HG02981 (cell line): ENCODE results near the gene CFAP54.
A peak's percentile ranks its signal among the peaks of the same experiment; 100 is the strongest.
"Not testable (repeated sequence)": the region's sequence is repeated elsewhere in the genome, so short reads cannot be mapped to it uniquely, and the experiment has no call there.

ENCODE experiments used
- ATAC-seq: cut with Tn5 transposase; IDR thresholded peaks from one replicate; pipeline ENCODE4 v1.9.1; 2021; ENCODE audit warnings: mild to moderate bottlenecking, moderate library complexity; ENCODE audit not compliant: unreplicated experiment

The CFAP54 gene

DNA sequence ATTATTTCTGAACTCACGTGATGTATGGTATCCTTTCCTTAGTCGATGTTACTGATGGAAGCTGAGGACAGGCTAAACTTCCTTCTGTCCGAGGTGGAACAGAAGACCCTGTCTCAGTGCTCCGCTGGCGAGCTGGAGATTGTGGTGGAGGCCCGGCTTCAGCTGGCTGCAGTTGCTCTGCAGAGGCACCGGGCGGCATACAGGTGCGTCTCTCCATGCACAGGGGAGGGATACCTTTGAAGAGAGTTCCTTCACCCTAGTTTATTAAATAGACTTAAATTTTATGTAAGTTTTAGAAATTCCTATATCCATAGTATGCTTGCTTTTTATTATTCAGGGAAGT, 231.0 kb downstream of the CFAP54 start:
- peak; percentile 46 for ATAC-seq

GRCh38 chr12:96729466-96729865, 240.1 kb downstream of the CFAP54 start:
- ATAC-seq: not testable (repeated sequence)

DNA sequence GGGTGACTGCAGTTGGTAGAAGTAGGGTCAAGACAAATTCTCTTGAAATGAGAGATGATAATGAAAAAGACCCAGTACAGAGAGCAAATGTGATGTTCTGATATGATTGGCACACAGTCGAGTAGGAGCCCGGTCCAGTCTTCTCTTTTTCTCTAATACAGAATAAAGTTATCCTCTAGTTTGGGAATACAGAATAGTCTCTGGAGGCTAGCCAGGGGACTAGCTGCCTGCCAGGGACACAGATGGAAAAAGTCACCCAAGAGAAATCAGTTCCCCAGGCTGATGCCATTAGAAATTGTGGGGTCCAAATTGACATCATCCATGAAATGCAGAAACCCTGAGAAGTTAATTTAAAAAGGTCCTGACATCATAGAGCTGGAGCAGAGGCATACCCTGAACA, 240.5 kb downstream of the CFAP54 start:
- ATAC-seq: no peak

- ATAC-seq: no peak
These were observed 254.2 kb downstream of the CFAP54 start for GRCh38 chr12:96743606-96744005.

DNA sequence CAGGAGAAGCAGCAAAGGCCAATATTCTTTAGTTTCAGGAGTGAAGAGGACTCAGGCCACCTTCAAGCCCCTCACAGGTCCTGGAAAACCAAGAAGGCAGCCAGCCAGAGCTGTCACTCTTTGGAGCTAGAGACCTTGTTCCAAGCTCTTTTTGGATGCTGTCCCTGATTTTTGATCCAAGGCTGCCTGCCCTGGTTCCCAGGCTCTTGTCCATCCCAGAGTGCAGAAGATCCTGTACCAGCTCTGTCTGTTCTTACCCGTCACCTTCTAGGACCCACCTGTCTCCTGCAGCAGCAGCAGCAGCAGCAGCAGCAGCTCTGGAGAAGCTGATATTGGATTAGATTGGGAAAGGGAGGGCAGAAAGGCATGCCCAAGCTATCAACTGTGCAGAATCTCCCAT, 260.6 kb downstream of the CFAP54 start:
- no peak for ATAC-seq

GRCh38 chr12:96751626-96752025, 262.2 kb downstream of the CFAP54 start:
- ATAC-seq: no peak

DNA sequence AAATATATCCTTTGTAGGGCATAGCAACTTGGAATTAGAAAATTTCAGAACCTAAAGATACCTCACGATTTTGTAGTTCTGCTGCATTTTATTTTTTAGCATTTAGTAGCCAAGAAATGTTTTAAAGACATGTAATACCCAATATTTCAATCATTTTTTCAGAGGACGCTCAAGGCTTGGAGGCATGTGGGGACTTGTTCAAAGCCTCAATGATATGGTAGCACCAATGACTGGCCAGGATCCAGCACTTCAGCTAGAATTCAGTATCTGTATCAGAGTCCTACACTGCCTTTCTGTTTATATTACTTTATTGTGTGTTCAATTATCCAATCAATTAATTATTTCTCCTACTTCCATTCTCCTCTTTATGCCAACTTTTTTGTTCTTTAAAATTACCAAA, 262.8 kb downstream of the CFAP54 start:
- ATAC-seq: no peak

- no peak for ATAC-seq
These were observed 276.9 kb downstream of the CFAP54 start for GRCh38 chr12:96766232-96766631.

DNA sequence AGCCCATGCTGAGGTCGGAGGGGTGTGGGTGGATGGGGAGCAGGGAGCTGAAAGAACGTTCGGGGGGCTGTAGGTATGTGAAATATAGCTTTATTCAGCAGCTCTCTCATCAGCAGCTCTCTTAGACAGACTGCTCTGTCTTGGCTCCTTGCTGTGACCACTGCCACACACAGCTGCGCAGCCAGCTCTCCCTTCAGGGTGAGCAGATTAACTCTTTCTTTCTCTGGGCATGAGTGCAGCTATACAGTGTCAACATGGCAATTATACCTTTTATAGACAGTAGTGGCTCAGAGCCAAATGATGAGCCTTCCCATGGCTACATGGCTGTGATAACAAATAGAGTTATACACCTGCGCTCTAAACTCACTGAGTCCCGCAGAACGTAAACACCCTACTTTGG, 280.0 kb downstream of the CFAP54 start:
- no peak for ATAC-seq

DNA sequence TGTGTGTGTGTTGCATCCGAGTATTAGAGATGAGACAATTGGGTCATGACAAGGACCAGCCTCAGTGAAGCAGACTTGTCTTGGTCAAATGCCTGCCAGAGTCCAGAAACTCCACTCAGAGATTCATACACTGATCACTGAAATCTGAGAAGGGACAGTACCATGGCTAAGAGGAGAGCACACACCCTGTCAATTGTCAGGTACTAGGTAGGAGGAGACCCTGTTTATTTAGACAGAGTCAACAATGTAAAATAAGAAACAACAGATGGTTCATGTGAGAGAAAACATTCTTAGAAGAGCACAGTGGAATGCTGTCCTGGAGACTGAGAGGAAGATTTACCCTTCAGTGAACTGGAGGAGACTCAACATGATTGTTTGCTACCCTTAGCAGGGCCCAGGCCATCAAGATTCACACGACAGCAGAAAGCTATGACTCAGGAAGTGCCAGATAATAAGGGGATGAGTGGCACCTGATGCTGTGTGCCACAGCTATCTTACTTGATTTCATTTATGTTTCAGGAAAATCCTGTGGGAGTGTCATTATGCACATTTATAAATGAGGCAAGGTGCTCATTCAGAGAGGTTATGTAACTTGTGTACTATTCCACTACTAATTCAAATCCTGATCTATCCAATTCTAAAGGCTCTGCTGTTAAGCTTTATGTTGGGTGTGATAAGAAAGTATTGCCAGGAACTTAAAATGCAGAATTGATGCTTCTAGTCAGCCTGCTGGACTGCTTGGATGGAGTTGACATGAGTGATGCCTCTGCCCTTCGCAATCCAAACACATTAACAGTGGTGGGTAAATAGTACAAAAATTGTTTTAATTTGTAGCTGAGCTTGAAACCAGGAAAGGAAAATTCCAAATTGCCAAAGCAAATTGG, 281.1 kb downstream of the CFAP54 start:
- no peak for ATAC-seq

DNA sequence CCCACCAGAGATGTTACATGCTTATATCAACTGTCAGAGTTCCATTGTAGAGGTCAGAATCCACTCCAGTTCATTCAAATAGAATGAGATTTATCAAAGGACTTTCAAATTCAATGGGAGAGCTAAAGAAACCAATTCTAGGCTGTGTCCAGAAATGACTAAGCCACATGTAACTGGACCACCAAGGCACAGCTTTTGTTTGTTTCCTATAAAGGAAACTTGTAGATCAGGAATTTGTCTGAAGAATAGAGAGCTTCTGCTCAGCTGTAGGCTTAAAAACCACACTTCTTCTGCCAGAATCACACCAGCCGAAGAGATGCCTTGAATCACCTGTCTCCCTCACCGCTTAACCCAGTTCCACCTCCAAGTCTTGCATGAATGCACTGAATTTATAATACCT, 283.7 kb downstream of the CFAP54 start:
- no peak for ATAC-seq

DNA sequence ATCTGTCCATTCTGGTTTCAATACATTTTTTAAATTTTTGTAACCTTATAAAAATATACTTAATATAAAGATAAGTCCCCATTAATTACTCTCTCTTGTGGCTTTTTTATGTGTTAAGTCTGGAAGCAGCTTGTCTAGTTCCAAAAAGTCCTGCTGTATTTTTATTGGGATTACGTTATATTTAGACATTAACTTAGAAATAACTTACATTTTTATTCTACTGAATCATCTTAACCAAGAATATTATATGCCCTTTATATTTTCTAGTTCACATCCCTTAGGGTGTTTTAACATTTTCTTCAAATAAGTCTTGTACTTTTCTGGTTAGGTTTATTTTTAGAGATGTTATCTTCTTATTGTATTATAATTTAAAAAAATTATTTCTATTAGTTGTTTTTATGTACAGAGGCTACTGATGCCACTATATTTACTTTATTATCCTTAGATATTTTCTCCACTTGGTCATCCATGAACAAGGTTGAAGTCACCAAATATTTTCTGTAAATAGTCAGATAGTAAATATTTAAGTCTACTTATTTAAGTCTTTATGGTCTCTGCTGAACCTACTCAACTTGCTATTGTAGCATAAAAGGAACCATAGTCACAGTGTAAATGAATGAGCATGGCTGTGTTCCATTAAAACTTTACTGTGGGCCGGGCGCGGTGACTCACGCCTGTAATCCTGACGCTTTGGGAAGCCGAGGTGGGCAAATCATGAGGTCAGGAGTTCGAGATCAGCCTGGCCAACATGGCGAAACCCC, 285.3 kb downstream of the CFAP54 start:
- ATAC-seq: no peak

- ATAC-seq: no peak
These were observed 287.5 kb downstream of the CFAP54 start for GRCh38 chr12:96776908-96777307.

DNA sequence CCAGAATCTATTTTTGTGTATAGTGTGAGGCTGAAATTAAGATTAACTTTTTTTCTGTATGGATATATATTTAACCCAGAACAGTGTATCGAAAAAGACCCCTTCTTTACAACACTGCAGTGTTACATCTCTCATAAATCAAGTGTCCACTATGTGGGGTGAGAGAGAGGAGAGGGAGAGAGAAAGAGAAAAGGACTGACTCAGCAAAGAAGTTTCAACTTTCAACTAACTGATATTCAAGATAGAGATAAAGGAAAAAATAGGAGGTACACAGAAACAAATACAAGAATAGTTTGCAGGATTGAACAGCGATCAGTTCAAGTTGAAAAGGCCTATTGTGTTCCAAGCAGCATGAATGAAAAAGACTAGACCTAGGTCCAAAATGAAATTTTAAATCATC, 291.0 kb downstream of the CFAP54 start:
- no peak for ATAC-seq

GRCh38 chr12:96786791-96787190, 297.4 kb downstream of the CFAP54 start:
- ATAC-seq: no peak

GRCh38 chr12:96803969-96804368, 314.6 kb downstream of the CFAP54 start:
- no peak for ATAC-seq

DNA sequence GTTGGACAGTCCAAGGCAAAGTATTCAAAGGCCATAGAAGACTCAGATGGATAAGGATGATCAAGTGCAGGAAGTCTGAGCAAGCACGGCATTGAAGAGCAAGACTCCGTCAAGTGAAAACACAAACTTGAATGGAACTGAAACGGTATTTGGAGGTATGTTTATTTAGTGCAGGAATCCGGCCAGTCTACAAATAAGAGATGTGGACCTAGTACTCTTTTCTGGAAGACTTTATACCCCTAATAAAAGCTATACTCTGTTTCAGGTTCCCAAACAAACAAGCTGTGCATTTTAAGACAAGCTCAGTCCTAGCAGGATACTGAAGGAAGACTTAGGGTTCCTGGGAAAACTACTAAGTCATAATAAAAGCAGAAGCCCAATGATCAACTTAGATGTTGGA, 316.9 kb downstream of the CFAP54 start:
- ATAC-seq: no peak

- ATAC-seq: no peak
These were observed 318.4 kb downstream of the CFAP54 start for GRCh38 chr12:96807741-96808140.

DNA sequence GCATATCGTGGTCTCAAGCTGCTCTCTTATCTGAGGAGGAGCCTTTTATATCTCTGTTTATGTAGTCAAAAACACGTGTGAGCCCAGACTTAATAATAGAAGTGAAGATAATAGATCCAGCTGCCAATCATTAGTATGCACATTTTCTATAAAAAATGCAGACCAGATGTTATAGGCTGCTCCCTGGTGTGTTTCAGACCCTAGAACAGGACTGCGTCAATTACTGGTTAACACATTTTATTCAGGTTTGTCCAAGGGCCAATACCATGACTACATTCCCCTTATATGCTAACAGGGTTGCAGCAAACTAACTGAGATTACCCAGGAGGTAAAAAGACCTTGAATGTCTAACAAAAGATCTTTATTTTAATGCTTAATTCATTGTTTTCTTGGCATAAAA, 319.2 kb downstream of the CFAP54 start:
- ATAC-seq: no peak

DNA sequence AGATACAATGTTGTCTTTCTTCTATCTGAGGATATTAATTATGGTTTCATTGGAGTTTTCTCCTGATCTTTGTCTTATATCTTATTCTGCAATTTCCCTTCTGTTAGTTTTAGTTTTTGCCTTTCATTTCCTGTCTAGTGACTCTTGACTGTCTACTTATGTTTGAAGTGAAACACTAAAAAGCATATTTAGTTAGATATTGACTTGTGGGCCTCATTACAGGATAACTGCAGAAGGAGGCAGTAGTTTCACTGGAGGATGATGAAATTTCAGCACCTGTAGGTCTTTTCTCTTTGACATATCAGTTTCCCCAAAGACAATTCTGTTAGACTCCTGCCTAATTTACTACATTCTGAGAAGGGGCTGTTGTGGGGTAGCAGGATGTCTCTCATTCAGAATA, 320.1 kb downstream of the CFAP54 start:
- ATAC-seq: no peak

- no peak for ATAC-seq
These were observed 320.7 kb downstream of the CFAP54 start for GRCh38 chr12:96810057-96810456.

GRCh38 chr12:96810477-96810876, 321.1 kb downstream of the CFAP54 start:
- ATAC-seq: no peak
